Measurements from ENCODE around the gene GPR107.

Gene GPR107

GRCh38 chr9:130167927-130168326 is 114.2 kb downstream of the GPR107 start:
- DNase-seq: no peak

GRCh38 chr9:130171226-130172148 is 117.8 kb downstream of the GPR107 start:
- no peak for DNase-seq

GRCh38 chr9:130172161-130172857 is 118.6 kb downstream of the GPR107 start, which contains the start of gene NCS1:
NCS1 (plus strand) TSS chr9:130172404; CDS start chr9:130172664, 260 bp downstream.
- peak; percentile 68 for DNase-seq

- DNase-seq: peak; percentile 26
These were observed 119.4 kb downstream of the GPR107 start for GRCh38 chr9:130172858-130173665.

GRCh38 chr9:130173666-130173983 is 119.9 kb downstream of the GPR107 start:
- DNase-seq: no peak

- DNase-seq: no peak
These were observed 120.3 kb downstream of the GPR107 start for GRCh38 chr9:130174025-130174424.

GRCh38 chr9:130174920-130175321 is 121.2 kb downstream of the GPR107 start:
- DNase-seq: no peak

GRCh38 chr9:130175355-130175754 is 121.6 kb downstream of the GPR107 start:
- DNase-seq: no peak

GRCh38 chr9:130176760-130177159 is 123.1 kb downstream of the GPR107 start:
- DNase-seq: no peak

- DNase-seq: no peak
These were observed 124.4 kb downstream of the GPR107 start for GRCh38 chr9:130177898-130178805.

GRCh38 chr9:130179331-130179907 is 125.7 kb downstream of the GPR107 start:
- DNase-seq: no peak

- DNase-seq: no peak
These were observed 126.8 kb downstream of the GPR107 start for GRCh38 chr9:130180516-130180915.

GRCh38 chr9:130181678-130182380 is 128.1 kb downstream of the GPR107 start:
- no peak for DNase-seq

GRCh38 chr9:130182381-130182909 is 128.7 kb downstream of the GPR107 start:
- no peak for DNase-seq

GRCh38 chr9:130183133-130183762 is 129.5 kb downstream of the GPR107 start:
- peak; percentile 87 for DNase-seq

- DNase-seq: peak; percentile 28
These were observed 131.3 kb downstream of the GPR107 start for GRCh38 chr9:130185017-130185416.

GRCh38 chr9:130185490-130186031 is 131.9 kb downstream of the GPR107 start:
- peak; percentile 65 for DNase-seq

GRCh38 chr9:130186051-130186450 is 132.3 kb downstream of the GPR107 start:
- no peak for DNase-seq

- DNase-seq: peak; percentile 39
These were observed 133.3 kb downstream of the GPR107 start for GRCh38 chr9:130186839-130187522.
